ENCODE measurements around the gene CALHM5. TPM values are rescaled to one million over a fixed set of nuclear protein-coding genes. Genes with fewer than 3 reads are reported as not detected.

CALHM5 gene
- total RNA-seq, 4 donors from 2014 or later, result 1.8 to 2.9 (median 2.4) TPM

- H3K9me3 ChIP-seq, result no peaks in the 10 kb centered on the region
- TF ChIP-seq POLR2A (IDR thresholded peaks at IDR 0.05) (no peak), CTCF (IDR thresholded peaks at IDR 0.05) (no peak)
These were observed 51.2 kb downstream of the CALHM5 start for GRCh38 chr6:116562614-116563013.

GRCh38 chr6:116563830-116564229 is 52.4 kb downstream of the CALHM5 start:
- Histone ChIP-seq H3K27ac (no peak overlapping the region), H3K9me3 (no peaks in the 10 kb centered on the region), H3K4me1 (no peaks in the 10 kb centered on the region), H3K36me3 (no peaks in the 10 kb centered on the region), H3K4me3 (no peak overlapping the region), H3K27me3 (no peaks in the 10 kb centered on the region)
- intact Hi-C loops (cut with DNase I; ENCODE audit: low total_unique reads), result no loop called here
- no peak for TF ChIP-seq POLR2A (IDR thresholded peaks at IDR 0.05)
- no peak for TF ChIP-seq CTCF (IDR thresholded peaks at IDR 0.05)
- no peak for DNase-seq

More at GRCh38 chr6:116562614-116563013, 51.2 kb downstream of the CALHM5 start:
- DNase-seq, result no peak
- H3K27ac ChIP-seq, result no peak overlapping the region
- no peaks in the 10 kb centered on the region for H3K27me3 ChIP-seq
- H3K4me3 ChIP-seq, result no peak overlapping the region
- intact Hi-C loops (cut with DNase I; ENCODE audit: low total_unique reads), result no loop called here
- H3K36me3 ChIP-seq, result no peaks in the 10 kb centered on the region
- no peaks in the 10 kb centered on the region for H3K4me1 ChIP-seq

- Histone ChIP-seq H3K4me1 (no peaks in the 10 kb centered on the region), H3K36me3 (no peaks in the 10 kb centered on the region), H3K4me3 (no peak overlapping the region), H3K9me3 (no peaks in the 10 kb centered on the region), H3K27me3 (no peaks in the 10 kb centered on the region), H3K27ac (no peak overlapping the region)
- TF ChIP-seq CTCF (IDR thresholded peaks at IDR 0.05), result no peak
- TF ChIP-seq POLR2A (IDR thresholded peaks at IDR 0.05), result no peak
- intact Hi-C loops (cut with DNase I; ENCODE audit: low total_unique reads), result no loop called here
- no peak for DNase-seq
These were observed 52.9 kb downstream of the CALHM5 start for GRCh38 chr6:116564311-116564710.

GRCh38 chr6:116564921-116565872 is 53.8 kb downstream of the CALHM5 start:
- Histone ChIP-seq H3K9me3 (no peaks in the 10 kb centered on the region), H3K4me3 (peak overlapping the region in 1 of 2 donors; percentile 29), H3K36me3 (no peaks in the 10 kb centered on the region), H3K27ac (no peak overlapping the region), H3K27me3 (no peaks in the 10 kb centered on the region), H3K4me1 (peaks cover 0 to under 1% of the 10 kb centered on the region in 2 donors)
- no peak for DNase-seq
- TF ChIP-seq POLR2A (IDR thresholded peaks at IDR 0.05) (no peak), CTCF (IDR thresholded peaks at IDR 0.05) (no peak)
- intact Hi-C loops (cut with DNase I; ENCODE audit: low total_unique reads), result no loop called here

- H3K27me3 ChIP-seq, result no peaks in the 10 kb centered on the region
- H3K27ac ChIP-seq, result no peak overlapping the region
- no peak overlapping the region for H3K4me3 ChIP-seq
- intact Hi-C loops (cut with DNase I; ENCODE audit: low total_unique reads), result no loop called here
- peaks cover 3 to 5% of the 10 kb centered on the region in 2 donors for H3K4me1 ChIP-seq
- no peaks in the 10 kb centered on the region for H3K36me3 ChIP-seq
- H3K9me3 ChIP-seq, result no peaks in the 10 kb centered on the region
- no peak for TF ChIP-seq CTCF (IDR thresholded peaks at IDR 0.05)
- TF ChIP-seq POLR2A (IDR thresholded peaks at IDR 0.05), result no peak
- DNase-seq, result no peak
These were observed 56.7 kb downstream of the CALHM5 start for GRCh38 chr6:116568111-116568510.
